Prostate gland (tissue), 2 donors: Measurements from ENCODE around the gene CLDN22.

ENCODE experiments used
- POLR2A ChIP-seq: fragments of 450-650 bp; IDR thresholded peaks from one replicate; pipeline ENCODE4 v1.6.1; 2016; ENCODE audit warnings: antibody characterized with exemption, mild to moderate bottlenecking
- POLR2AphosphoS5 ChIP-seq: sonication (generic); formaldehyde crosslinking; IDR thresholded peaks from one replicate; pipeline ENCODE4 v1.6.1; 2017; ENCODE audit warnings: antibody characterized with exemption
- TF ChIP-seq, protein P1 (sequence below), 4 experiments: fragments of 200-600 bp in 2 of 4; fragments of 450-650 bp in 2 of 4; sonication (generic) in 2 of 4; IDR thresholded peaks; 1 replicate in 3 of 4; 2 replicates in 1 of 4; pipeline ENCODE4 v1.5.1; 2016 to 2019; ENCODE audit warnings: antibody characterized with exemption in 4 of 4, mild to moderate bottlenecking in 2 of 4, moderate library complexity in 2 of 4

DNA sequence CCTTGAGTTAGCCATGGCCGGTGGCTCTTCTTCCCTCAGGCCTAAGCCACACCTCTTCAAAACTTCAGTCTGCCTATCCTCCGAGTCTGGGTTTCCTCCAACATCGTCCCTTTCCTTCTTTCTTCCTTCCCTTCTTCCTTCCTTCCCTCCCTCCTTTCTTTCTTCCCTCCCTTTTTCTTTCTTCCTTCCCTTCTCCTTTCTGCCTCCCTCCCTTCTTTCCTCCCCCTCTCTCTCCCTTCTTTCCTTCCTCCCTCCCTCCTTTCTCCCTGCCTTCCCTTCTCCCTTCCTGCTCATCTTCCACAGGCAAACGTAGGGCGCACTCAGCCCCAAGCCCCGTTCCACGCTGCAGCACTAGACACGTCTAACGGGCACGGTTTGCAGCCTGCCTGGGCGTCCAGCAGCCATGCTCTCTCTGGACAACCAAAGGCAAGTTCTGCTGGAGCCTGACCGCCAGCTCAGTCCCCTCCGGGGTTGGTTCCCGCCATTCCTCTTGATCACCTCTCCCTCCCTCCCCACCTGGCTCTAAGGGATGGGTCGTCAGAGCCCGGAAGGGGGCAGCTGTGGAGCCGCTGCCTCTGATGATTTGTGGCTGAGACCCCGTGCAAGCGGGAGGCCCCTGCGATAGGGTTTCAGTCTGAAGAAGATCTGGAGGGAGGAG lies 36.2 kb upstream of the CLDN22 start:
- no peak for TF ChIP-seq POLR2A
- TF ChIP-seq, protein P1, sequence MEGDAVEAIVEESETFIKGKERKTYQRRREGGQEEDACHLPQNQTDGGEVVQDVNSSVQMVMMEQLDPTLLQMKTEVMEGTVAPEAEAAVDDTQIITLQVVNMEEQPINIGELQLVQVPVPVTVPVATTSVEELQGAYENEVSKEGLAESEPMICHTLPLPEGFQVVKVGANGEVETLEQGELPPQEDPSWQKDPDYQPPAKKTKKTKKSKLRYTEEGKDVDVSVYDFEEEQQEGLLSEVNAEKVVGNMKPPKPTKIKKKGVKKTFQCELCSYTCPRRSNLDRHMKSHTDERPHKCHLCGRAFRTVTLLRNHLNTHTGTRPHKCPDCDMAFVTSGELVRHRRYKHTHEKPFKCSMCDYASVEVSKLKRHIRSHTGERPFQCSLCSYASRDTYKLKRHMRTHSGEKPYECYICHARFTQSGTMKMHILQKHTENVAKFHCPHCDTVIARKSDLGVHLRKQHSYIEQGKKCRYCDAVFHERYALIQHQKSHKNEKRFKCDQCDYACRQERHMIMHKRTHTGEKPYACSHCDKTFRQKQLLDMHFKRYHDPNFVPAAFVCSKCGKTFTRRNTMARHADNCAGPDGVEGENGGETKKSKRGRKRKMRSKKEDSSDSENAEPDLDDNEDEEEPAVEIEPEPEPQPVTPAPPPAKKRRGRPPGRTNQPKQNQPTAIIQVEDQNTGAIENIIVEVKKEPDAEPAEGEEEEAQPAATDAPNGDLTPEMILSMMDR (IDR thresholded peaks at IDR 0.05): no peak
- TF ChIP-seq POLR2AphosphoS5: no peak
